GM18502 (cell line): Measurements from ENCODE around the gene ANKRD30A.
"Not testable (repeated sequence)": the region's sequence is repeated elsewhere in the genome, so short reads cannot be mapped to it uniquely, and the experiment has no call there.

Experiments
- ATAC-seq: cut with Tn5 transposase; IDR thresholded peaks from one replicate; pipeline ENCODE4 v1.9.1; 2021; ENCODE audit warnings: mild to moderate bottlenecking; ENCODE audit not compliant: unreplicated experiment, poor library complexity

The ANKRD30A gene

GRCh38 chr10:37263304-37263703, 137.9 kb downstream of the ANKRD30A start:
- no peak for ATAC-seq

GRCh38 chr10:37268266-37268665, 142.9 kb downstream of the ANKRD30A start:
- ATAC-seq = no peak

GRCh38 chr10:37269554-37270256, 144.3 kb downstream of the ANKRD30A start:
- no peak for ATAC-seq

DNA sequence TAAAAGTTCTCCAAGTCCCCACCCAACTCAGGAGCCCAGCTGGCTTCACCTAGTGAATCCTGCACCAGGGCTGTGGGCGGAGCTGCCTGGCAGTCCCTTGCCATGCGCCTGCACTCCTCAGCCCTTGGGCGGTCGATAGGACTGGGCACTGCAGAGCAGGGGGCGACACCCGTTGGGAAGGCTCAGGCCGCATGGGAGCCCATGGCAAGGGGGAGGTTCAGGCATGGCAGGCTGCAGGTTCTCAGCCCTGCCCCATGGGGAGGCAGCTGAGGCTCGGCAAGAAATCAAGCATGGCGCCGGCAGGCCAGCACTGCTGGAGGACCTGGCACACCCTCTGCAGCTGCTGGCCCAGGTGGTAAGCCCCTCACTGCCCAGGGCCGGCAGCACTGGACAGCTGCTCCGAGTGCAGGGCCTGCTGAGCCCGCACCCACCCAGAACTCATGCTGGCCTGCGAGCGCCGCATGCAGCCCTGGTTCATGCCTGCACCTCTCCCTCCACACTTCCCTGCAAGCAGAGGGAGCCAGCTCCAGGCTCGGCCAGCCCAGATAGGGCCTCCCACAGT, 149.9 kb downstream of the ANKRD30A start:
- no peak for ATAC-seq

DNA sequence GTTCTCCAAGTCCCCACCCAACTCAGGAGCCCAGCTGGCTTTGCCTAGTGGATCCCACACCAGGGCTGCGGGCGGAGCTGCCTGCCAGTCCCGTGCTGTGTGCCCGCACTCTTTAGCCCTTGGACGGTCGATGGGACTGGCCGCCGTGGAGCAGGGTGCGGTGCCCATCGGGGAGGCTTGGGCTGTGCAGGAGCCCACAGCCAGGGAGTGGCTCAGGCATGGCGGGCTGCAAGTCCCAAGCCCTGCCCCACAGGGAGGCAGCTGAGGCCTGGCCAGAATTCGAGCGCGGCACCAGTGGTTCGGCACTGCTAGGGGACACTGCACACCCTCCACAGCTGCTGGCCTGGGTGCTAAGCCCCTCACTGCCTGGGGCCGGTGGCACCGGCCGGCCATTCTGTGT, 159.7 kb downstream of the ANKRD30A start:
- no peak for ATAC-seq

- no peak for ATAC-seq
Measured at GRCh38 chr10:37289833-37290464, 164.6 kb downstream of the ANKRD30A start.

GRCh38 chr10:37301271-37301670, 175.9 kb downstream of the ANKRD30A start:
- no peak for ATAC-seq

DNA sequence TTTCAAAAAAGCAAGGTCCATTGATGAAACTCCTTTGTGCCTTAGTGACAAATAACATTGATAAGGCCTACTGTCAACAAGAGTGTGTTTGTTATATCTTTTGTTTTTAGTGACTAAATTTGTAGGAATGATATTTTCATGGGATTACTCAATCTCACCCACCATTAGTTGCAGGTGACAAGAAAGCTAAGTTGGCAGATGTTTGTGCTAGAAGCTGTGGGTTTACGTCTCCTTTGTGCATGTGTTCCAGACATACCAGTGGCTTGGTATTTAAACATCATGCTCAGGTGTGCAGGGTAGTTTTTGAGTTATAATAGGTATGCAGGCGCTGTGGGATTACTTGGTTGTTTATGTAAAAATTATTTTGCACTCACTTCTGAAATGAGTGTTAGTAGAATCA, 178.6 kb downstream of the ANKRD30A start:
- ATAC-seq = no peak

GRCh38 chr10:37314350-37314749, 189.0 kb downstream of the ANKRD30A start:
- no peak for ATAC-seq

DNA sequence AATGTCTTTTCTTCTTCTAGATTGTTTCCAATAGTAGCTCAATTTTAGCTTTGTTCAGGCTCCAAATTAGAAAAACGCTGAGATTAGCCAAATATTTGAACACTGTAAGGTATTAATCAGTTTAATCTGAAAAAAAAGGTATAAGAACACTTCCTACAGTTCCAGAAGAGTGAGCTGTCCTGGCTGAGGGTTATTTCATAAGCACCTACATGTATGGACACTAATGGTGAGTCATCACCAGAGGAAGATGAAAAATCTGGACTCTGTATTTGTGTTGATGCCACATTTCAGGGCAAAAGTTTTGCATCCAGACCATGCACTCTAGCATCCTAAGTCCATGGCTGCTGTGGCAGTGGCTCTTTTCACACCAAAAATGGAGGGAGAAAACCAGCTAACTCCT, 189.5 kb downstream of the ANKRD30A start:
- ATAC-seq = no peak

DNA sequence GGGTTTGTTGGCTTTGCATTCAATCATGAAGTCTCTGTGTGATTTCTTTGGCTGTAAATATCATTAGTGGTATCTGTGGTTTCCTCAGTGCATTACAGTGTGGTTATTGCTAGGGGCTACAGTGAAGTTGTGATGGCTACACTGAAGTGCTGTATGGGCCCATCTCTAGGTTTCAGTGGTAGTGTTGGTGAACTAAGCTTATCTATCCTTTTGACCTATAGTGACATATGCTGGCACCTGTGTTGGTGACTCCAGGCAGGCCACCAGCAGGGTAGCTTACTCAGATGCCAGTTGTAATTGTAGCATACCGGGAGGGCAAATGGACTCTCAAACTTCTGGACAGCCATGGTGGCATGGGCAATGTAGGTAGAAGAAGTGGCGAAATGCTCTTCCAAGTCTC, 219.0 kb downstream of the ANKRD30A start:
- no peak for ATAC-seq

DNA sequence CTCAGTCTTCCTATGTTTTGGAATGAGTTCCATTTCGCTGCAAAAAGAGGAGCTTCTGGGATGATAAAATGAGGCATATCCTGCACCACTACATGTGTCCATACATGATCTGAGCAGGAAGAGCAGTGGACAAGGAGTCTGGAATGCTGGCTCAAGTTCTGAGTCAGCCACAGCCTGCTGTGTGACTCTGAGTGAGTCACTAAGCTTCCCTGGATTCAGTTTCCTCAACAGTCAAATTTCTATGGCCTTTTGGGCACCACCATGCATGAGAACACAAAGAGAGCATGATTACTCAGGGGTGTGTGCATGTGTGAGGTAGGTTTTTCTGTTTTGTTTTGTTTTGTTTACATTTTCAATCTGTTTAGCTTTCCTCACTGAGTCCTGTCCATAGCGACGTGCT, 254.6 kb downstream of the ANKRD30A start:
- no peak for ATAC-seq

DNA sequence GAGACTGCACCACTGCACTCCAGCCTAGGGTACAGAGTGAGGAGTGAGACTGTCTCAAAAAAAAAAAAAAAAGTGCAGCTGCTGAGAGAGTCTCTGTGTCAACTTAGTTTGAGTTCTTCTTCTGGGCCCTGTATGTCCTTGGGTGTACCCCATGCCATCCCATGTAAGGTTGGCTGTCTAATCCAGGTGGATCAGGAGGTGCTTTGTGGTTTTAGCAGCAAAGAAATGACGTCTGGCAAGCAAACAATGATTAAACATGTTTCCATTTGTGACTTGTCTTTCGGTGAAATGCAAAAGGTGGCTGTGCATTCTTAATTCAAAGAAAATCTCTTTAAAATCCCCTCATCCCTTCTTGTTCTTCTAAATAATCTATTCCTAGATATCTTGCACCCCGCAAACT, 255.9 kb downstream of the ANKRD30A start:
- no peak for ATAC-seq

GRCh38 chr10:37384923-37385322, 259.5 kb downstream of the ANKRD30A start:
- ATAC-seq = no peak

DNA sequence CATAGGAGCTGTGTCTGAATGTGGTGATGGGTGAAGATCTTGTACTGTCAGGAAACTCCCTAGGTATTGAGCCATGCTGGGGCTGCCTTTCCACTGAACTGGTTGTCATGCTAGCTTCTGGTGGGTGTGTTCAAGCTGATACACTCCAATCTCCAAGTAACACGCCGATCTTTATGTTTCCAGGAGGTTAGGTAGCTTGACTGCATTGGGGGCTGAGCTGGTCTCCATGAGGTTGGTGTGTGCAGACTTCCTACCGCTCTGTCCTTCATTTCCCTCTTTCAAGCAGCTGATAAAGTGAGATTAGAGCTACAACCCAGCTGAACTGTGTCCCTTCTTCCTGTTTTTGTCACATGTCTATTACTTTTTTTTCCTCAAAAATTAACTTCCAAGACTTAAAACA, 265.5 kb downstream of the ANKRD30A start:
- no peak for ATAC-seq

- ATAC-seq = not testable (repeated sequence)
Measured at GRCh38 chr10:37400774-37401173, 275.4 kb downstream of the ANKRD30A start.

DNA sequence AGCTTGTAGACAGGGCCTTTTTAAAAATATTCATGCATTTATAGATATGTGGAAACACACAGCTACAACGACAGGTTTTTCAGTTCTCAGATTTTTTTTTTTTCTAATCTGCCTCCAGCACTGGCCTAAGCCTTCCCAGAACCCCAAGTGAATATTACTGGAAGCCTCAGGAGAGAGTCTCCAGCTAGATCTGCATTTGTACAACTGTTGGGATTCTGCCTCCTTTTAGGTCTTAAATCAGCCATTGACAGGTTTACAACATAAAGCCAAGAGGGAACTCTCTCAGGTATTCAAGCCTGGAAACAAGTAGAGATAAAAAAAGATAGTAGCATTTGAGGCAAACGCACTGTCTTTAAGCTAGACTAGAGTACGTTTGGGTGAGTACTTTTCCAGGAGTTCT, 275.8 kb downstream of the ANKRD30A start:
- no peak for ATAC-seq

DNA sequence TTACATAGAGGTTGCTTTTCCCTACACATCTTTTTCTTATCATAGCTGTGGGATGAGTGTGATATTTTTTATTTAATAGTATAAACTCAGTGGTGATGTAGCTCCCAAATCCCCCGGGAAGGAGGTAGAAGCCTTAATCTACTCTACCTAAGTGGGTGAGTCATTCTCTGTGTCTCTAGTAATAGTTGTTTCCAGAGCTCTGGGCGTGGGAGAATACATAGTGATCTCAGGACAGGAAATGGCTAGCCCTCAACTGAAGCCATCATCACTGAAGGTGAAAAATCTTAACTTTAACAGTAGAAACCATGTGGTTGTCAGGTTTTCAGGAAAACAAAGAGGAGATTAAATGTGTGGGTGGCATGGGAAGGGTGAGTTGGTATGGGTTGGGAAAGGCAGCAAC, 278.4 kb downstream of the ANKRD30A start:
- ATAC-seq = no peak
